Body of pancreas (tissue), 4 donors: ENCODE results near the gene ZNF793. TPM values are rescaled to one million over a fixed set of nuclear protein-coding genes. Genes with fewer than 3 reads are reported as not detected.

Source experiments
- ATAC-seq: fragments of 150-250 bp; one replicate; pipeline ENCODE4 v1.9.1; 2016
- DNase-seq, 4 donors: peaks; one replicate each; pipeline ENCODE4 v3.0.0-alpha.2; 2019
- H3K27ac ChIP-seq, 4 donors: fragments of 200-600 bp; sonication (generic); 1 replicate in 3 of 4; 2 replicates in 1 of 4; pipeline versions ENCODE4 v1.5.1 to v1.6.1; 2016 to 2019; ENCODE audit warnings: mild to moderate bottlenecking in 1 of 4, mixed read lengths in 1 of 4, moderate library complexity in 1 of 4
- H3K27me3 ChIP-seq, 2 donors: fragments of 200-600 bp; sonication (generic); one replicate each; pipeline ENCODE4 v1.6.0; 2016; ENCODE audit warnings: mild to moderate bottlenecking in 1 of 2
- H3K36me3 ChIP-seq, 2 donors: fragments of 200-600 bp; sonication (generic); replicated peaks in 1 of 2; 2 replicates each; pipeline ENCODE4 v1.5.1; 2016; ENCODE audit warnings: low read depth in 2 of 2; ENCODE audit not compliant: insufficient read depth in 1 of 2
- H3K4me1 ChIP-seq: fragments of 200-600 bp; sonication (generic); one replicate; pipeline ENCODE4 v1.6.0; 2016
- H3K4me3 ChIP-seq, 2 donors: fragments of 200-600 bp; sonication (generic); 1 replicate in 1 of 2; 2 replicates in 1 of 2; pipeline ENCODE4 v1.5.1; 2016 to 2019
- H3K9me3 ChIP-seq, 3 donors: fragments of 200-600 bp; sonication (generic); 1 replicate in 2 of 3; 2 replicates in 1 of 3; pipeline ENCODE4 v1.5.1; 2016
- CTCF ChIP-seq, 7 experiments: fragments of 450-650 bp in 4 of 7; fragments of 200-600 bp in 3 of 7; sonication (generic) in 3 of 7; IDR thresholded peaks; one replicate each; pipeline ENCODE4 v1.5.1; 2016 to 2019; ENCODE audit warnings: antibody characterized with exemption in 7 of 7
- POLR2A ChIP-seq, 3 donors: fragments of 450-650 bp; IDR thresholded peaks; one replicate each; pipeline ENCODE4 v1.6.1; 2016; ENCODE audit warnings: antibody characterized with exemption in 3 of 3, mild to moderate bottlenecking in 2 of 3
- WGBS, 2 donors: methylation state at CpG; one replicate each; pipeline ENCODE4 v1.1.5; 2017; 5-methylcytosine and 5-hydroxymethylcytosine counted together
- intact Hi-C: fragments of 100-400 bp; cut with DNase I; formaldehyde crosslinking; loops from one replicate; pipeline ENCODE4 v1.15.1; 2023
- total RNA-seq, 2 donors: library from RNA; depleted of rRNA; stranded (reverse); fragments of >200 nt; gene quantifications; one replicate each; pipeline ENCODE4 v1.1.0, GENCODE V29; 2016

The ZNF793 gene
- total RNA-seq, 2 donors from 2014 or later: 0.99 to 5.7 TPM

- TF ChIP-seq CTCF (IDR thresholded peaks at IDR 0.05) (no peak), POLR2A (IDR thresholded peaks at IDR 0.05) (no peak)
- Histone ChIP-seq H3K36me3 (no peaks in the 10 kb centered on the region), H3K4me3 (no peak overlapping the region), H3K27ac (no peak overlapping the region), H3K9me3 (peaks cover 0 to 20% (median 0%) of the 10 kb centered on the region in 3 donors), H3K27me3 (no peaks in the 10 kb centered on the region), H3K4me1 (no peaks in the 10 kb centered on the region)
- ATAC-seq (no peak), DNase-seq (no peak)
- intact Hi-C loops: no loop called here
- 68 to 76% methylated on average over 2 of the region's 2 CpGs for WGBS, 2 donors
These were observed 6.7 kb downstream of the ZNF793 start for GRCh38 chr19:37513397-37513796.

- WGBS, 2 donors: 58% methylated on average over 2 of the region's 2 CpGs; no CpG with 5 or more reads in 1 of the 2 donors
- no peak overlapping the region for H3K27ac ChIP-seq
These were observed 13.2 kb downstream of the ZNF793 start for GRCh38 chr19:37519890-37520289.

GRCh38 chr19:37537391-37537947 lies 30.7 kb downstream of the ZNF793 start:
- intact Hi-C loops: no loop called here
- 85 to 92% methylated on average over 7 of the region's 7 CpGs for WGBS, 2 donors
- H3K27me3 ChIP-seq: no peaks in the 10 kb centered on the region
- H3K36me3 ChIP-seq: peaks cover 18 to 22% of the 10 kb centered on the region in 2 donors
- H3K4me1 ChIP-seq: no peaks in the 10 kb centered on the region
- no peak for ATAC-seq
- TF ChIP-seq POLR2A (IDR thresholded peaks at IDR 0.05): no peak
- TF ChIP-seq CTCF (IDR thresholded peaks at IDR 0.05): no peak
- peaks cover 0 to 71% (median 0%) of the 10 kb centered on the region in 3 donors for H3K9me3 ChIP-seq
- DNase-seq: no peak
- H3K27ac ChIP-seq: no peak overlapping the region
- no peak overlapping the region for H3K4me3 ChIP-seq

More at GRCh38 chr19:37519890-37520289, 13.2 kb downstream of the ZNF793 start:
- DNase-seq (no peak), ATAC-seq (no peak)
- no peak for TF ChIP-seq CTCF (IDR thresholded peaks at IDR 0.05)
- no peak for TF ChIP-seq POLR2A (IDR thresholded peaks at IDR 0.05)
- peaks cover 0 to 3% of the 10 kb centered on the region in 2 donors for H3K36me3 ChIP-seq
- peaks cover 0 to 46% (median 0%) of the 10 kb centered on the region in 3 donors for H3K9me3 ChIP-seq
- no peaks in the 10 kb centered on the region for H3K27me3 ChIP-seq
- no peak overlapping the region for H3K4me3 ChIP-seq
- intact Hi-C loops: no loop called here
- H3K4me1 ChIP-seq: no peaks in the 10 kb centered on the region

GRCh38 chr19:37551129-37551993 lies 44.6 kb downstream of the ZNF793 start:
- TF ChIP-seq CTCF (IDR thresholded peaks at IDR 0.05): no peak
- no peak for TF ChIP-seq POLR2A (IDR thresholded peaks at IDR 0.05)
- DNase-seq (no peak), ATAC-seq (no peak)
- no peaks in the 10 kb centered on the region for H3K4me1 ChIP-seq
- H3K27me3 ChIP-seq: no peaks in the 10 kb centered on the region
- 3 to 4% methylated on average over 12 to 65 of the region's 65 CpGs for WGBS, 2 donors
- peaks cover 0 to 60% (median 6%) of the 10 kb centered on the region in 3 donors for H3K9me3 ChIP-seq
- no peak overlapping the region for H3K4me3 ChIP-seq
- H3K36me3 ChIP-seq: peaks cover 0 to 2% of the 10 kb centered on the region in 2 donors
- intact Hi-C loops: no loop called here
- no peak overlapping the region for H3K27ac ChIP-seq
